HepG2 (cell line): ENCODE data around the gene CCL19. TPM values are rescaled to one million over a fixed set of nuclear protein-coding genes. Genes with fewer than 3 reads are reported as not detected.
A peak's percentile ranks its signal among the peaks of the same experiment; 100 is the strongest.

ENCODE experiments used
- ATAC-seq: fragments of 200-7000 bp; cut with Tn5 transposase; 3 replicates; pipeline ENCODE4 v1.9.1; 2020; ENCODE audit warnings: mild to moderate bottlenecking, moderate library complexity
- BruUV-seq: library from RNA; stranded (reverse); fragments of 400-500 nt; replicated peaks from 2 replicates; lab custom pipeline; 2021; lab: Mats Ljungman, UMichigan
- CTCF ChIA-PET: fragments of 300-600 bp; formaldehyde crosslinking; extraction: SDS; loops from one replicate; lab custom pipeline; 2021; ENCODE audit warnings: low total read pairs, inconsistent platforms, low intra/inter-chr PET ratio; lab: Yijun Ruan, JAX
- POLR2A ChIA-PET: fragments of 350-600 bp; sonication (Branson Sonifier 250); formaldehyde crosslinking; loops from one replicate; lab custom pipeline; 2020; ENCODE audit warnings: antibody characterized with exemption, inconsistent platforms; lab: Yijun Ruan, JAX
- DNase-seq: peaks from one replicate; pipeline ENCODE4 v3.0.0-alpha.2; 2015; ENCODE audit warnings: low spot score
- FAIRE-seq: peaks from 3 replicates; lab custom pipeline; 2011; peaks lifted over from hg19 to GRCh38; lab: Jason Lieb, UNC
- H2AFZ ChIP-seq: one replicate; pipeline ENCODE4 v1.6.1; 2011; ENCODE audit warnings: low read length, inconsistent platforms
- H3K27ac ChIP-seq: fragments of 300-600 bp; 3 replicates; pipeline ENCODE4 v1.8.0; 2011; ENCODE audit warnings: mixed run types, mild to moderate bottlenecking, mixed read lengths, low read length, inconsistent platforms; ENCODE audit not compliant: insufficient read depth; ENCODE audit errors: extremely low read length
- H3K27me3 ChIP-seq, 2 experiments: fragments of 200-600 bp in 1 of 2; 2 replicates in 1 of 2; 3 replicates in 1 of 2; pipeline versions ENCODE4 v1.6.0 to v1.8.0; 2011; ENCODE audit warnings: low read length in 2 of 2, mild to moderate bottlenecking in 2 of 2, moderate library complexity in 2 of 2, inconsistent platforms in 1 of 2; ENCODE audit not compliant: insufficient read depth in 2 of 2, control insufficient read depth in 1 of 2
- H3K36me3 ChIP-seq, 2 experiments: fragments of 200-600 bp in 1 of 2; replicated peaks in 1 of 2; 2 replicates in 1 of 2; 3 replicates in 1 of 2; pipeline versions ENCODE4 v1.5.1 to v1.8.0; 2011; ENCODE audit warnings: low read length in 2 of 2, inconsistent platforms in 1 of 2; ENCODE audit not compliant: insufficient read depth in 2 of 2, control insufficient read depth in 1 of 2
- H3K4me1 ChIP-seq: 2 replicates; pipeline ENCODE4 v1.5.1; 2012; ENCODE audit warnings: low read length, inconsistent platforms; ENCODE audit not compliant: insufficient read depth
- H3K4me2 ChIP-seq: 2 replicates; pipeline ENCODE4 v1.6.0; 2011; ENCODE audit warnings: low read depth, low read length, inconsistent platforms
- H3K4me3 ChIP-seq, 3 experiments: fragments of 200-600 bp in 1 of 3; sonication (generic), shearing (Covaris generic) in 1 of 3; replicated peaks in 1 of 3; 2 replicates each; pipeline ENCODE4 v1.5.1; 2011 to 2016; ENCODE audit warnings: low read length in 3 of 3, inconsistent platforms in 2 of 3, low read depth in 2 of 3, mild to moderate bottlenecking in 2 of 3, control low read depth in 1 of 3, mixed read lengths in 1 of 3; ENCODE audit not compliant: insufficient read depth in 1 of 3
- H3K79me2 ChIP-seq: one replicate; pipeline ENCODE4 v1.6.1; 2011; ENCODE audit warnings: low read length, inconsistent platforms; ENCODE audit not compliant: insufficient read depth
- H3K9ac ChIP-seq: 2 replicates; pipeline ENCODE4 v1.6.0; 2011; ENCODE audit warnings: mild to moderate bottlenecking, low read depth, low read length, inconsistent platforms; ENCODE audit not compliant: insufficient read depth
- H3K9me3 ChIP-seq: 2 replicates; pipeline ENCODE4 v1.5.1; 2012; ENCODE audit warnings: mild to moderate bottlenecking, low read length
- H4K20me1 ChIP-seq: 2 replicates; pipeline ENCODE4 v1.6.0; 2011; ENCODE audit warnings: inconsistent platforms, mild to moderate bottlenecking, low read length, moderate library complexity; ENCODE audit not compliant: insufficient read depth
- AFF4 ChIP-seq: sonication (generic); formaldehyde crosslinking; IDR thresholded peaks from 2 replicates; pipeline ENCODE4 v1.4.0; 2020; ENCODE audit warnings: missing genetic modification reagents
- ARID2 ChIP-seq: sonication (generic); formaldehyde crosslinking; IDR thresholded peaks from 2 replicates; pipeline ENCODE4 v1.8.1; 2022; ENCODE audit warnings: mild to moderate bottlenecking, missing genetic modification reagents, borderline replicate concordance
- ATF1 ChIP-seq: IDR thresholded peaks from 2 replicates; pipeline ENCODE4 v1.6.1; 2016; ENCODE audit warnings: mild to moderate bottlenecking, control low read depth
- EHMT2 ChIP-seq: fragments of 200-600 bp; sonication (generic); IDR thresholded peaks from 2 replicates; pipeline ENCODE4 v1.7.0; 2017; ENCODE audit warnings: antibody characterized with exemption, low read depth, low read length, borderline replicate concordance
- HDAC1 ChIP-seq: sonication (generic); formaldehyde crosslinking; IDR thresholded peaks from 2 replicates; pipeline ENCODE4 v1.5.1; 2020; ENCODE audit warnings: mild to moderate bottlenecking, missing genetic modification reagents
- HNRNPLL ChIP-seq: fragments of 200-400 bp; formaldehyde crosslinking; IDR thresholded peaks from 2 replicates; pipeline ENCODE4 v1.6.1; 2017; ENCODE audit warnings: mild to moderate bottlenecking, low read depth, low read length; ENCODE audit not compliant: poor library complexity, severe bottlenecking
- ZBTB43 ChIP-seq: sonication (generic); formaldehyde crosslinking; conservative IDR thresholded peaks from 2 replicates; pipeline ENCODE4 v1.4.0; 2020; ENCODE audit warnings: missing genetic modification reagents
- ZMYM3 ChIP-seq: sonication (generic); formaldehyde crosslinking; IDR thresholded peaks from 2 replicates; pipeline ENCODE4 v1.5.1; 2020; ENCODE audit warnings: mild to moderate bottlenecking, missing genetic modification reagents
- ZNF232 ChIP-seq: sonication (generic); formaldehyde crosslinking; IDR thresholded peaks from 2 replicates; pipeline ENCODE4 v1.4.0; 2020; ENCODE audit warnings: missing genetic modification reagents, borderline replicate concordance
- ZNF432 ChIP-seq: sonication (generic); formaldehyde crosslinking; IDR thresholded peaks from 2 replicates; pipeline ENCODE4 v1.5.0; 2020; ENCODE audit warnings: missing genetic modification reagents, mild to moderate bottlenecking, borderline replicate concordance
- ZNF576 ChIP-seq: sonication (generic); formaldehyde crosslinking; IDR thresholded peaks from 2 replicates; pipeline ENCODE4 v1.4.0; 2020; ENCODE audit warnings: mild to moderate bottlenecking, missing genetic modification reagents
- ZNF678 ChIP-seq: sonication (generic); formaldehyde crosslinking; IDR thresholded peaks from 2 replicates; pipeline ENCODE4 v1.4.0; 2020; ENCODE audit warnings: mild to moderate bottlenecking, missing genetic modification reagents
- WGBS: methylation state at CpG from one replicate; pipeline ENCODE4 v1.1.6; 2017; ENCODE audit warnings: low lambda C conversion rate; 5-methylcytosine and 5-hydroxymethylcytosine counted together
- in situ Hi-C: cut with HindIII; loops from 2 replicates; pipeline ENCODE4 v1.10.0; 2017; ENCODE audit warnings: low pct_unique_long_range_greater_than_20kb; ENCODE audit not compliant: extremely low pct_ligation_motif_present
- intact Hi-C: fragments of 100-400 bp; cut with micrococcal nuclease; formaldehyde crosslinking; loops from one replicate; pipeline ENCODE4 v1.10.0; 2022; ENCODE audit not compliant: unreplicated experiment
- polyA plus RNA-seq, 8 experiments: library from polyadenylated mRNA; depleted of rRNA in 3 of 8; stranded (reverse) in 7 of 8; unstranded in 1 of 8; fragments of >200 nt; fragmentation: Illumina TruSeq in 4 of 8; extraction: Trizol in 4 of 8; gene quantifications; 2 replicates each; pipeline versions ENCODE4 v1.2.1 to v1.2.3, GENCODE V29; 2011 to 2016; ENCODE audit warnings: low read depth in 4 of 8, missing spikeins in 1 of 8, mixed read lengths in 1 of 8; ENCODE audit not compliant: insufficient read depth in 1 of 8
- total RNA-seq, 5 experiments: library from RNA; depleted of rRNA; stranded (reverse); fragments of >200 nt; fragmentation: Illumina TruSeq; extraction: Trizol; gene quantifications; 2 replicates each; pipeline ENCODE4 v1.2.3, GENCODE V29; 2016; ENCODE audit warnings: low read depth in 1 of 5
- TF ChIP-seq, protein P1 (sequence below): sonication (generic); IDR thresholded peaks from 2 replicates; pipeline ENCODE4 v1.6.1; 2016; ENCODE audit warnings: low read depth, borderline replicate concordance
- TF ChIP-seq, protein P2 (sequence below): sonication (generic); formaldehyde crosslinking; IDR thresholded peaks from 2 replicates; pipeline ENCODE4 v1.5.1; 2020; ENCODE audit warnings: missing genetic modification reagents, mild to moderate bottlenecking, borderline replicate concordance

The CCL19 gene
- total and polyA plus RNA-seq, 2 of the 13 experiments (the other 11 are each of a cell fraction or from before 2014, with no cell fraction given) = not detected

DNA sequence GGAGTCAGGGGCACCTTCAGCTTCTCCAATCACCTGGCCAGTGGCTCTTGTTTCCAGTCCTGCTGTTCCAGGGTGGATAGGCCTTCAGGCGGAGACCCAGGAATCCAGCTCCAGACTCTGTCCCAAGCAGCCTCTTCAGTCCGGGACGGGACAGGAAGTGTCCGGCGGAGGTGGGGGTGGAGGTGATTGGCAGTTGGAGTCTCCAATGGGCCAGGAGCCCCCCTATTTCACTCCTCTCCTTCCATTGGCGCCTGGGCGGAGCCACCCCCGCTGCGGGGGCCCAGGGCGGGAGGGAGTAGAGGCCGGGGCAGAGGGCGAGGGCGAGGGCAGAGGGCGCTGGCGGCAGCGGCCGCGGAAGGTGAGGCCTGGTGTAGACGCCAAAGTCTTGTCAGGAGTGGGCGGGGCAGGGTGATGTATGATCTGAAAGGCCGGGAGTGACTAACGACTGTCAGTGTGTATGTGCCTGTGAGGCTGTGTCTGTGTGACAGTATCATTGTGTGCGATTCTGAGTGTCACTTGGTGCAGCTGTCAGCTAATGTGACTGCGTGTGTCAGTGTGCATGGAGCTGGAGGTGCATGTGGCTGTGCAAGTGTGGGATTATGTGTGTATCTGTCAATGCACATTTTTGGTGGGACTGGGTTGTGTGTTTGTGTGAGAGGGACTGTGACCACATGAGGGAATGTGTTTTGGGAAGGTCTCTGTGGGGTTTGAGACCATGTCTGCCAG is 39.0 kb downstream of the CCL19 start, which contains the start of gene IL11RA:
TSS of gene IL11RA (plus strand) at position 310 of the 726 bp plus-strand sequence. CDS start 3,033 bp downstream, outside the sequence.
- WGBS = 1% methylated on average over 9 of the region's 24 CpGs
- Histone ChIP-seq H3K27ac (peak within 1 kb of the TSS; percentile 75), H4K20me1 (no peaks in the 10 kb centered on the region), H2AFZ (no peak within 1 kb of the TSS), H3K36me3 (peaks cover 8 to 18% of the 10 kb centered on the region in 2 experiments), H3K79me2 (peaks cover 16% of the 10 kb centered on the region), H3K4me1 (peaks cover 57% of the 10 kb centered on the region), H3K4me2 (peak within 1 kb of the TSS; percentile 100), H3K27me3 (no peaks in the 10 kb centered on the region; a peak in 3 of 5 replicates), H3K9ac (peak within 1 kb of the TSS; percentile 68), H3K4me3 (peak within 1 kb of the TSS; percentile 45 to 67 (median 57)), H3K9me3 (no peaks in the 10 kb centered on the region)
- CTCF ChIA-PET = interaction anchor here (0.9 kb wide), 1 partner anchor 12 kb away, joined by 3 read pairs; no protein-coding TSS in a partner anchor
- in situ Hi-C loops (no loop called here), intact Hi-C loops (no loop called here)
- BruUV-seq = no TSS peak
- DNase-seq (peak; percentile 92), FAIRE-seq (peak; percentile 84), ATAC-seq (peak; percentile 84)
- POLR2A ChIA-PET = interaction anchor here (1.0 to 3.1 kb wide), 8 partner anchors 9 to 32 kb away, joined by 3 to 29 read pairs (median 5); partner anchors contain the start of genes CCL27, DCTN3 and SIGMAR1
- TF ChIP-seq, protein P1, sequence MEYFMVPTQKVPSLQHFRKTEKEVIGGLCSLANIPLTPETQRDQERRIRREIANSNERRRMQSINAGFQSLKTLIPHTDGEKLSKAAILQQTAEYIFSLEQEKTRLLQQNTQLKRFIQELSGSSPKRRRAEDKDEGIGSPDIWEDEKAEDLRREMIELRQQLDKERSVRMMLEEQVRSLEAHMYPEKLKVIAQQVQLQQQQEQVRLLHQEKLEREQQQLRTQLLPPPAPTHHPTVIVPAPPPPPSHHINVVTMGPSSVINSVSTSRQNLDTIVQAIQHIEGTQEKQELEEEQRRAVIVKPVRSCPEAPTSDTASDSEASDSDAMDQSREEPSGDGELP = no peak
- TF ChIP-seq ZNF432 (CRISPR knock-in tag) = no peak
- no peak for TF ChIP-seq ZNF576 (CRISPR knock-in tag)
- TF ChIP-seq ZNF678 (CRISPR knock-in tag) = no peak
- TF ChIP-seq, protein P2, sequence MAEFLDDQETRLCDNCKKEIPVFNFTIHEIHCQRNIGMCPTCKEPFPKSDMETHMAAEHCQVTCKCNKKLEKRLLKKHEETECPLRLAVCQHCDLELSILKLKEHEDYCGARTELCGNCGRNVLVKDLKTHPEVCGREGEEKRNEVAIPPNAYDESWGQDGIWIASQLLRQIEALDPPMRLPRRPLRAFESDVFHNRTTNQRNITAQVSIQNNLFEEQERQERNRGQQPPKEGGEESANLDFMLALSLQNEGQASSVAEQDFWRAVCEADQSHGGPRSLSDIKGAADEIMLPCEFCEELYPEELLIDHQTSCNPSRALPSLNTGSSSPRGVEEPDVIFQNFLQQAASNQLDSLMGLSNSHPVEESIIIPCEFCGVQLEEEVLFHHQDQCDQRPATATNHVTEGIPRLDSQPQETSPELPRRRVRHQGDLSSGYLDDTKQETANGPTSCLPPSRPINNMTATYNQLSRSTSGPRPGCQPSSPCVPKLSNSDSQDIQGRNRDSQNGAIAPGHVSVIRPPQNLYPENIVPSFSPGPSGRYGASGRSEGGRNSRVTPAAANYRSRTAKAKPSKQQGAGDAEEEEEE (CRISPR knock-in tag) = no peak
- TF ChIP-seq EHMT2 = no peak
- no peak for TF ChIP-seq ATF1 (CRISPR knock-in tag)
- no peak for TF ChIP-seq AFF4 (CRISPR knock-in tag)
- TF ChIP-seq HDAC1 = peak; percentile 71
- peak; percentile 72 for TF ChIP-seq ZBTB43
- no peak for TF ChIP-seq ZNF232 (CRISPR knock-in tag)
- peak; percentile 67 for TF ChIP-seq HNRNPLL
- no peak for TF ChIP-seq ZMYM3 (CRISPR knock-in tag)
- no peak for TF ChIP-seq ARID2 (CRISPR knock-in tag)
